ENCODE results near the gene PARN. TPM values are rescaled to one million over a fixed set of nuclear protein-coding genes. Genes with fewer than 3 reads are reported as not detected.
A peak's percentile ranks its signal among the peaks of the same experiment; 100 is the strongest.

PARN gene
- total RNA-seq, 4 donors from 2014 or later = 36.6 to 66.8 (median 53.5) TPM

DNA sequence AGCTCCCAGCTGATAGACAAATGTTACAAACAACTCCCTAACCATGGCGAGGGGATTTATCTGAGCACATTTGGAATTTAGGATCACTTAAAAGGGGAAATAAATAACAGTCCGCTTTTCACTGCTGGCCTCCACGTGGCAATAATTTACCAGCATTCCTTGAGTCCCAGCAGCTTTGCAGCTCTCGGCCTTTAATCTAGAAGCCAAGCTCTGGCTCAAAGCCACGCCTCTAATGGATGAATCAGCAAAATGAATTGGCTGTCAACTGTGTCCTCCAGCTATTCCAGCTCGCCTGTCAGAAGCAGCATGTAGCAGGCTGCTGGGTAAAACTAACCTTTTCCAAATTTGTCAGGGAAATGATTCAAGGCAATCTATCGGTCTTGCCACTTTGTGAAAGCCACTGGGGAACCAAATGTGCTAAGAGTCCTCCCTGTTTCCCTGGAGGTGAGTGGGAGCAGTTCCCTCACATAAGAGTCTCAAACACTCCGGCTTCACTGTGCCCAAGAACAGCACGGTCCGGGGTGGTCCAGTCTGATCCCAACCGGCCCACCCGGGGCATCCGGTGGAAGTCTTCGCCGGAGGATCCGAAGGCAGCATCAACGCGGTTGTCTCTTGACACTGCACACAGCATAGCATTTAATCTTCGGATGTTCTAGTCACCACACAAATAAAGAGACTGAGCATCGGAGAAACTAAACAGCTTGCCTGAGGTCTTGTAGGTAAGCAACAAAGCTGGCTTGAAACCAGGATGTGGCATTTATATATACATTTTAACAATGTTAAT lies 143.3 kb downstream of the PARN start:
- peak overlapping the region in 2 of 4 donors; percentile 31 to 61 for H3K27ac ChIP-seq
- peak overlapping the region in 2 of 4 donors; percentile 25 to 28 for H3K4me3 ChIP-seq

GRCh38 chr16:14485811-14486519 lies 144.1 kb downstream of the PARN start:
- Histone ChIP-seq H3K4me1 (peaks cover 0 to 23% (median 0%) of the 10 kb centered on the region in 4 donors), H3K27me3 (no peaks in the 10 kb centered on the region), H3K4me3 (no peak overlapping the region), H3K9me3 (no peaks in the 10 kb centered on the region), H3K36me3 (peaks cover 0 to 9% (median 0%) of the 10 kb centered on the region in 3 donors), H3K27ac (peak overlapping the region in 2 of 4 donors; percentile 22 to 31)
- TF ChIP-seq POLR2A (IDR thresholded peaks at IDR 0.05) = no peak
- TF ChIP-seq CTCF (IDR thresholded peaks at IDR 0.05) = no peak
- DNase-seq = no peak

More for the DNA sequence above, 143.3 kb downstream of the PARN start:
- DNase-seq = peak; percentile 31 to 89 (median 60)
- H3K36me3 ChIP-seq = peaks cover 0 to 9% (median 0%) of the 10 kb centered on the region in 3 donors
- peaks cover 0 to 23% (median 0%) of the 10 kb centered on the region in 4 donors for H3K4me1 ChIP-seq
- H3K9me3 ChIP-seq = no peaks in the 10 kb centered on the region
- H3K27me3 ChIP-seq = no peaks in the 10 kb centered on the region
- no peak for TF ChIP-seq POLR2A (IDR thresholded peaks at IDR 0.05)
- no peak for TF ChIP-seq CTCF (IDR thresholded peaks at IDR 0.05)

- H3K27ac ChIP-seq = no peak overlapping the region
Measured at GRCh38 chr16:14485121-14485551, 144.9 kb downstream of the PARN start.

DNA sequence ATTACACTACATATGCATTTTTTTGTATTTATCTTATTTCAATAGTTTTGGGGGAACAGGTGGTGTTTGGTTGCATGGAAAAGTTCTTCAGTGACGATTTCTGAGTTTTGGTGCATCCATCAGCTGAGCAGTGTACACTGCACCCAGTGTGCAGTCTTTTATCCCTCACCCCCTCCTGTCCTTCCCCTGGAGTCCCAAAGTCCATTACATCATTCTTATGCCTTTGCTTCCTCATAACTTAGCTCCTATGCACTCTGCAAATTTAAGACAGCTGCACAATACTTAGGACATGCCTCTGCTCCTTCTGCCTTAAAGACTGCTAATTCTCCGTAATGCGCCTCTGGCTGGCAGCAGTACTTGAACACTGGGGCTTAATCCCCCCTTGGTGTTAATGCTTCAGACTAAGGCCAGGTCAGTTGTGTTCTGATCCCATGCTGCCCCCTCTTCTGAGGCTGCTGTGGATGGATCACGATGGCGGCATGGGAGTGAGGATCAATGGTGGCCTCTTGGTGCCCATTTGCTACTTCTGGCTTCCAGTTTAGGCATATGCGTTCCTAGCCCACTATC lies 146.2 kb downstream of the PARN start:
- DNase-seq = no peak
- Histone ChIP-seq H3K27ac (no peak overlapping the region), H3K4me3 (no peak overlapping the region), H3K4me1 (peaks cover 0 to 23% (median 0%) of the 10 kb centered on the region in 4 donors), H3K27me3 (no peaks in the 10 kb centered on the region), H3K36me3 (peaks cover 0 to 25% (median 0%) of the 10 kb centered on the region in 3 donors), H3K9me3 (no peaks in the 10 kb centered on the region)
- TF ChIP-seq CTCF (IDR thresholded peaks at IDR 0.05) (no peak), POLR2A (IDR thresholded peaks at IDR 0.05) (no peak)

More at GRCh38 chr16:14485121-14485551, 144.9 kb downstream of the PARN start:
- Histone ChIP-seq H3K9me3 (no peaks in the 10 kb centered on the region), H3K27me3 (no peaks in the 10 kb centered on the region), H3K4me1 (peaks cover 0 to 23% (median 0%) of the 10 kb centered on the region in 4 donors), H3K36me3 (peaks cover 0 to 16% (median 0%) of the 10 kb centered on the region in 3 donors), H3K4me3 (no peak overlapping the region)
- no peak for TF ChIP-seq CTCF (IDR thresholded peaks at IDR 0.05)
- TF ChIP-seq POLR2A (IDR thresholded peaks at IDR 0.05) = no peak
- no peak for DNase-seq

GRCh38 chr16:14476183-14476582 lies 153.9 kb downstream of the PARN start:
- Histone ChIP-seq H3K27ac (no peak overlapping the region), H3K27me3 (no peaks in the 10 kb centered on the region), H3K9me3 (no peaks in the 10 kb centered on the region), H3K36me3 (peaks cover 0 to 19% (median 0%) of the 10 kb centered on the region in 3 donors), H3K4me1 (no peaks in the 10 kb centered on the region), H3K4me3 (no peak overlapping the region)
- no peak for DNase-seq
- TF ChIP-seq POLR2A (IDR thresholded peaks at IDR 0.05) (no peak), CTCF (IDR thresholded peaks at IDR 0.05) (no peak)
